Stimulated activated CD4-positive, alpha-beta T cell treated with anti-CD3 and anti-CD28 coated beads, Interleukin-12 subunit alpha, Interleukin-12 subunit beta, amount 100 ng/mL, for 4 hours (primary cell): Measurements from ENCODE around the gene SERPINF2.
"Not testable (repeated sequence)": the region's sequence is repeated elsewhere in the genome, so short reads cannot be mapped to it uniquely, and the experiment has no call there.

Experiments
- DNase-seq: peaks from one replicate; pipeline ENCODE4 v3.0.0-alpha.2; 2020

The SERPINF2 gene

GRCh38 chr17:1716912-1717695, 25.6 kb upstream of the SERPINF2 start:
- DNase-seq: peak; percentile 73

GRCh38 chr17:1718362-1719165, 24.1 kb upstream of the SERPINF2 start:
- DNase-seq: no peak

DNA sequence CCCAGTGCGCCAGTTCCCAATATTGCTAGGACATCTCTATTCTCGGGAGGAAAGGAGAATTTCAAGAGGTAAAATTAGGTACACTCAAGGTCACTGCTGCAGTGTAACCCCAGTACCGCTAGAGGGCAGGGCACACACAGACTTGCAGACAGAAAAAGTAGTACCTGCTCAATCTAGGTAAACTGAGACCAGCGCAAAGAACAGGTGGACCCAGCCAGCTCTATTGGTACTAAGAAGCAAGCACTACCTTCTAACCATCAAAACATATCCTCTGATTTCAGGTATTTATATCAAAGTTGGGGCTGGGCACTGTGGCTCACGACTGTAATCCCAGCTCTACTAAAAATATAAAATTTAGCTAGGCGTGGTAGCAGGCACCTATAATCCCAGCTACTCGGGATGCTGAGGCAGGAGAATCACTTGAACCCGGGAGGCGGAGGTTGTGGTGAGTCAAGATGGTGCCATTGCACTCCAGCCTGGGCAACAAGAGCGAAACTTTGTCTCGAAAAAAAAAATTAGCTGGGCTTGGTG, 21.8 kb upstream of the SERPINF2 start:
- DNase-seq: peak; percentile 65

GRCh38 chr17:1722022-1722421, 20.6 kb upstream of the SERPINF2 start:
- not testable (repeated sequence) for DNase-seq

- DNase-seq: peak; percentile 85
Measured at GRCh38 chr17:1724351-1724868, 18.3 kb upstream of the SERPINF2 start, which contains the start of gene WDR81. Gene WDR81 (plus strand): TSS chr17:1724704. CDS start chr17:1724960, 256 bp downstream.

DNA sequence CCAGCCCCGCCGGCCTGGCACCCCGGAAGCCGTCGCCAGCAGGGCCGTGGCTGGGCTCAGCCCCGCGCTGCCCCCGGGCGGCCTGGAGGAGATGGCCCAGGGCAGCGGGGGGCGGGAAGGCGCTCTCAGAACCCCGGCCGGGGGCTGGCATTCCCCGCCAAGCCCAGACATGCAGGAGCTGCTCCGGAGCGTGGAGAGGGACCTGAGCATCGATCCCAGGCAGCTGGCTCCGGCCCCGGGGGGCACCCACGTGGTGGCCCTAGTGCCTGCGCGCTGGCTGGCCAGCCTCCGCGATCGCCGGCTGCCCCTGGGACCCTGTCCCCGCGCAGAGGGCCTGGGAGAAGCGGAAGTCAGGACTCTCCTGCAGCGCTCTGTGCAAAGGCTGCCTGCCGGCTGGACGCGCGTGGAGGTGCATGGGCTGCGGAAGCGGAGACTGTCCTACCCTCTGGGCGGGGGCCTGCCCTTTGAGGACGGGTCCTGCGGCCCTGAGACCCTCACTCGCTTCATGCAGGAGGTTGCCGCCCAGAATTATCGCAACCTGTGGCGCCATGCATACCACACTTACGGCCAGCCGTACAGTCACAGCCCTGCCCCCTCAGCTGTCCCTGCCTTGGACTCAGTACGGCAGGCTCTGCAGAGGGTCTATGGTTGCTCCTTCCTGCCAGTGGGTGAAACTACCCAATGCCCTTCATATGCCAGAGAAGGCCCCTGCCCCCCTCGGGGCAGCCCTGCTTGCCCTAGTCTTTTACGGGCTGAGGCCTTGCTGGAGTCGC, 17.6 kb upstream of the SERPINF2 start:
- no peak for DNase-seq

- DNase-seq: no peak
Measured at GRCh38 chr17:1725642-1726511, 16.8 kb upstream of the SERPINF2 start.

- DNase-seq: no peak
Measured at GRCh38 chr17:1726626-1727257, 15.9 kb upstream of the SERPINF2 start.

- DNase-seq: no peak
Measured at GRCh38 chr17:1727258-1727789, 15.3 kb upstream of the SERPINF2 start.

GRCh38 chr17:1727876-1728630, 14.6 kb upstream of the SERPINF2 start:
- DNase-seq: no peak

GRCh38 chr17:1729966-1730325, 12.7 kb upstream of the SERPINF2 start:
- DNase-seq: no peak

- DNase-seq: no peak
Measured at GRCh38 chr17:1730326-1731193, 12.1 kb upstream of the SERPINF2 start.

GRCh38 chr17:1731194-1731506, 11.5 kb upstream of the SERPINF2 start:
- no peak for DNase-seq

DNA sequence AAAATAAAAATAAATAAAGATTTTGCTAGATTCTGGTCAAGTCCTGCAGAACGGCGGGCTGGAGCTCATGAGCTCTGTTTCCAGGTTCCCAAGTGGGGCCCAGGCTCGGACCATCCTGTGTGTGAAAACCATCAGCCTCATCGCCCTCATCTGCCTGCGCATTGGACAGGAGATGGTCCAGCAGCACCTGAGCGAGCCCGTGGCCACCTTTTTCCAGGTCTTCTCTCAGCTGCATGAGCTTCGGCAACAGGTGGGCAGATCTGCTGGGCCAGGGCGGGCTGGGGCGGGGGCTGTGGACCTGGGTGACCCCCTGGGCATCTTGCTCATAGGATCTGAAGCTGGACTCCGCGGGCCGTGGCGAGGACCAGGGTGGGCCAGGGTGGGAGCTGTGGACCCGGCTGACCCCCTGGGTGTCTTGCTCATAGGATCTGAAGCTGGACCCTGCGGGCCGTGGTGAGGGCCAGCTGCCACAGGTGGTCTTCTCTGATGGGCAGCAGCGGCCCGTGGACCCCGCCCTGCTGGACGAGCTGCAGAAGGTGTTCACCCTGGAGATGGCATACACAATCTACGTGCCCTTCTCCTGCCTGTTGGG, 10.3 kb upstream of the SERPINF2 start:
- no peak for DNase-seq

DNA sequence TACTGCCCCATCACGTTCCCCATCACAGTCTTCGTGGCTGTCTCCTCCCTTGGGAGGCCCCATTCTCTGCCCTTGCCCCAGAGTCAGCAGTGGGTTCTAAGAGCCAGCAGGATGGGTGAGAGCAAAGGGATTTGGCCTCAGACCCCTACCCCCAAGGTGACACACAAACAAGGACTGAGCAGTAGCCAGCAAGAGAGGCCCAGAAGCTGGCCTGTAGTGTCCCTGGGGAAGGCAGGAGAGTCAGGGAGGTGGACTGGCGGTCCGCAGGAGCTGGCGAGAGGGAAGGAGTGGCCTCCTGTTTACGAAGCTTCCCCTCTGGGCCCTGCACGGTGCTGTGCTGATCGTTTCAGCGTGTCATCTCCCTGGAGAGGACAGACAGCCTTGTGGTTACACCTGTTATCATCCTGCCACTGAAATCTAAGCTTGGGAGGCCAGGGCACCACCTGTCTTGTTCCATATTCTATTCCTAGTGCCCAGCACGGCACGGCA, 9.8 kb upstream of the SERPINF2 start:
- DNase-seq: no peak

GRCh38 chr17:1733759-1734158, 8.9 kb upstream of the SERPINF2 start:
- DNase-seq: no peak

DNA sequence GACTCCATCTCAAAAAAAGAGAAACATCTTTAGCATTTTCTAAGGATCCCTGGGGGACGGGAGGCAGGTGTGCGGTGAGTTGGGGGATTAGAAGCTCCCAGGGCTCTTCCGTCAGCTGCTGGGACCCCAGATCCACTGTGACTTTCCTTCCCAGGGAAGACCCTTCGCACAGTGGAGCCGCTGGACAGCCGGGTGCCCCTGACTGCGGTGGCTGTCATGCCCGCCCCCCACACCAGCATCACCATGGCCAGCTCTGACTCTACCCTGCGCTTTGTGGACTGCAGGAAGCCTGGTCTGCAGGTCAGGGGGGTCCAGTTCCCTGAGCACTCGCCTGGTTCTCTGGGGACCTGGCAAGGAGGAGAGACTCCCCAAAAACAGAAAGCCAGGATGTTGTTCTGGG, 7.3 kb upstream of the SERPINF2 start:
- DNase-seq: no peak

DNA sequence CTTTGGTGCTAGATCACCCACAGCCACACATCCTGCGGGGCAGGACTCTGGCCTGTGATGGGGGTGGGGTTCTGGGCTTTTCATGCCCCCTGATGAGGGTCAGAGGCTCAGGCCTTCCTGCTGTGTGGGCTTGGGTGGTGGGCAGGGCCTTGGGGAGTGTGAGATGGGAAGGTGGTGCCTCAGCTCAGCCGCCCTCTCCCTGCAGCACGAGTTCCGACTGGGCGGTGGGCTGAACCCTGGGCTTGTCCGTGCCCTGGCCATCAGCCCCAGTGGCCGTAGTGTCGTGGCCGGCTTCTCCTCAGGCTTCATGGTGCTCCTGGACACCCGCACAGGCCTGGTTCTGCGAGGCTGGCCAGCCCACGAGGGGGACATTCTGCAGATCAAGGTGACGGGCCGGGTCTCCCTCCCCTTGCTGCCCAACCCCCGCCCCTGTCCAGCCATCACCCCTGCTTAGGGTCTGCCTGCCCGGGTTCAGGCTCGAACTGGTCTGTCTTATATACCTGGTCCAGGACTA, 6.8 kb upstream of the SERPINF2 start:
- DNase-seq: no peak
